Measurements from ENCODE around the gene ZNF385C. TPM values are rescaled to one million over a fixed set of nuclear protein-coding genes. Genes with fewer than 3 reads are reported as not detected.

The ZNF385C gene
- total RNA-seq, 1 donor from 2014 or later = not detected

DNA sequence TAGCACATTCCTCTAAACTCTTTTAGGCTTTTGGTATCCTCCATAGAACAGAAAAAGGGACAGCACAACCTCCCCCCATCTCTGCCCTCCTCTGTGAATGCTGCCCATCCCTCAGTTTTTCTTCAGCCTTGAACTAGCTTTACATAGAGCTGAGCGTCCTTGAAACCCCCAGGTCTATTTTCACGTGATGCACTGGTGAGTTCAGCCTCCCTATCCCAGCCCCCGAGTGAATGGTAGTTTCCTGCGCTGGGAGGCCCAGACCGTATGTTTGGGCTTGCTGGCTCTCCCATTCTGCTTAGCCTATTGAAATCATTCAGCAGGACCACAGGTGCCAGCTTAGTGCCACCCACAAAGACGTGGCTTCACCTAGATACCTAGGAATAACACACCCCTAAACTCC, 22.5 kb downstream of the ZNF385C start:
- intact Hi-C loops (cut with micrococcal nuclease) = no loop called here
- Mint-ChIP-seq H3K4me3 (no peak overlapping the region), H3K27me3 (ENCODE audit: insufficient read depth) (peaks cover 29% of the 10 kb centered on the region), H3K9me3 (no peaks in the 10 kb centered on the region), H3K27ac (no peak overlapping the region), H3K4me1 (ENCODE audit: low read depth) (peaks cover 11% of the 10 kb centered on the region), H3K36me3 (ENCODE audit: low read depth) (no peaks in the 10 kb centered on the region)
- DNase-seq (ENCODE audit: low spot score) = no peak

DNA sequence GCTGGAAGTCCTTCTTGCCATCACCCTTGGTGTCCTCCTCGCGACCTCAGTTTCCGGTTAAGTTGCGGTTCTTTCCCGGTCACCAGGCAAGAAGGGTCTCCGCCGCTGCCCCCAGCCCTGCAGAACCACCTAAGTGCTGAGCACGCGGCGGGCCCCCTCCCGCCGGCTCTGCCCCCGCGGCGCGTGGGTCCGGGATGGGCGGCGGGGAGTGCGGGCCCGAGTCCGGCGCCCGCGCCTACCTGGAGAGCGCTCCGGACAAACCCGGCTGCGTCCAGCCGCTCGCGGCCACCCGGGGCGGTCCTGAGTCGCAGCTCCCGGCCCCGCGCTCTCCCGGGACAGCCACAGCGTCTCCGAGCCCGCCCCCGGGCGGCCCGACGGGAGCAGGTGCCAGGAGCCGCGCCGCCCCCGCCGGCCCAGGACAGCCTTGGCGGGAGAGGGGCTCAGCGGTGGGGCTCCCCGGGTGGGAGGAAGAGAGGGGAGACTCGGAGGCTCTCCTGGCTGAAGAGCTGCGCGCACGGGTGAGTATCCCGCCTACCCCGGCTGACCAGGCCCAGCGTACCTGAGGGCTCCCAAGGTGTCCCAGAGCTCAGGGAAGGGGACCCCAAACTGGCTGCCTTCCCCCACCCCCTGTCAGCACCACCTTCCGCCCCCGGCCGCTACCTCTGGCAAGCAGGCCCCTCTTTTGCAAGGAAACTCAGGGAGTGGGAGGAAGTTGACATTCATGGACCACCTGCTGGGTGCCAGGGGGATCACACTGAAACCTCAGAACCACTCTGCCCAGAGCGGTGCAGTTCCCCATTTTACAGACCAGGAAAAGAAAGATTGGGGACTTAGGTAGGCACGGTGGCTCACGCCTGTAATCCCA, 25.7 kb downstream of the ZNF385C start:
- intact Hi-C loops (cut with micrococcal nuclease) = no loop called here
- Mint-ChIP-seq H3K9me3 (no peaks in the 10 kb centered on the region), H3K4me1 (ENCODE audit: low read depth) (peaks cover 11% of the 10 kb centered on the region), H3K36me3 (ENCODE audit: low read depth) (no peaks in the 10 kb centered on the region), H3K27me3 (ENCODE audit: insufficient read depth) (peaks cover 27% of the 10 kb centered on the region), H3K27ac (no peak overlapping the region), H3K4me3 (peak overlapping the region; percentile 11)
- DNase-seq (ENCODE audit: low spot score) = no peak

DNA sequence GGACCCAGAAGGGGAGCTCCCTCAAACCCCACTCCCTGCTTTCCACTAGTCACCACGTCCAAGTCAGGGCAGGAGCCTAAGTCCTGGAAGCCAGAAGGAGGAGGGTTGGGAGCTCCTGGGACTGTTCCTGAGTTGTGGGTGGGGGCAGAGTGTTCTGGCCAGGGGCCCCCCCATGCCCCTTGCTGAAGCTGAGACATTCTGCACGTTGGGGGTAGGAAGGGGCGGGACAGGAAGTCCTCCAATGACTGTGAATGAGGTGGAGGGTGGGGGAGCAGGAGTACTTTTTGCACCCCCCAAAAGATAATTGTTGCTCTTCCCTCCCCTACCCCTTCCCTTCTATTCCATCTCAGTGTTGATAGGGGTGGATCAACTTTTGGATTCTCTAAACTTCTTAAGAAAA, 26.5 kb downstream of the ZNF385C start:
- Mint-ChIP-seq H3K27me3 (ENCODE audit: insufficient read depth) (peaks cover 27% of the 10 kb centered on the region), H3K4me3 (peak overlapping the region; percentile 47)
- intact Hi-C loops (cut with micrococcal nuclease) = no loop called here

DNA sequence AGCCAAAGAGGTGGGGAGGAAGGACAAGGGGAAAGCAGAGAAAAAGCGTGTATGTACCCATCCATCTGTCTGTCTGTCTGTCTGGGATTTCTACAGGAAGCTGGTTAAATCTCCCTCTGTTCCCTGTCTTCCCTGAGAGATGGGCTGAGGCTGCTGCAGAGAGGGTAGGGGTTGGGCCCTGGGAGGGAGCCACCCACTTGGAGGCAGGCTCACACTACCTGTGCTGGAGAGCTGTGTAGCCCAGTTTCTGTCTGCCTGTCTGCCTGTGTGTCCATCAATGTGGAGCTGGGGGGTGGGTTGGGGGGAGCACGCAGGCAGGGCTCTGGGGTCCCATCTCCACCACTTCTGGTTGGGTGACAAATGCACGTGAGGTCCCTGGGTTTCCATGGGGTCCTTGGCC, 29.3 kb downstream of the ZNF385C start:
- Mint-ChIP-seq H3K27ac (no peak overlapping the region), H3K36me3 (ENCODE audit: low read depth) (no peaks in the 10 kb centered on the region), H3K4me1 (ENCODE audit: low read depth) (peaks cover 24% of the 10 kb centered on the region), H3K27me3 (ENCODE audit: insufficient read depth) (peaks cover 25% of the 10 kb centered on the region), H3K4me3 (no peak overlapping the region), H3K9me3 (no peaks in the 10 kb centered on the region)
- intact Hi-C loops (cut with micrococcal nuclease) = no loop called here
- no peak for DNase-seq (ENCODE audit: low spot score)

More for the DNA sequence above, 26.5 kb downstream of the ZNF385C start:
- Mint-ChIP-seq H3K9me3 (no peaks in the 10 kb centered on the region), H3K4me1 (ENCODE audit: low read depth) (peaks cover 11% of the 10 kb centered on the region), H3K36me3 (ENCODE audit: low read depth) (no peaks in the 10 kb centered on the region), H3K27ac (no peak overlapping the region)
- DNase-seq (ENCODE audit: low spot score) = no peak

DNA sequence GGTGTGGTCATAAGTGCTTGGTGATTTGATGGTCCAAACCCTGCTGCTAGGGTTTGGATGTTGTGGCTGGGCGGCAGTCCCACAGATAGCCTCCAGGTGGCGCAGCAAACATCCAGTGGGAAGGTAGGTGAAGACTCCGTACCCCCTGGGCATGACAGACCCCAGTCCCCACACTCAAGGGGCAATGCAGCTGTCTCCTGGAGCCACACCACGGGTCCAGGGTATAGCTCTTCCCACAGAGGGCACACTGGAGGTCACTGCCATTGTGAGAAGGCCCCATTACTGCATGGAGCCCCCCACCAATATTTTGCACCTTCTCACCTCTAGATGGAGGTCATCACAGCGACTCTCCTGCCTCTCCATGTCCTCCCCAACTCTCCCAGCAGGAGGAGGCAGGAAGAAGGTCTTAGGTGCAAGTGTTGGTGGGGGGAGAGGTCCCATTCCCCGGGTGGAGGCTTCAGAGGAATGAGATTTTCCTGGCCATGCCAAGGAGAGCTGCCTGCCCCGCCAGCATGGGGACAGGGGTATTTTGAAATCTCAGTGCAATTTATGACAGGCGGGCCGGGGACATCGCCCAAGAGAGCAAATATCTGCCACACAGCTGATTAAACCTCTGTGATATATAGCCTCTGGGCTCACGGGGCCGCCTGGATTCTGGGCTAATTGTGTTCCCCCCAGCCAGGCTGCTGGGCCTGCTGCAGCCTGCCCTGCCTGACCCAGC, 30.7 kb downstream of the ZNF385C start:
- H3K4me1 Mint-ChIP-seq (ENCODE audit: low read depth) = peaks cover 33% of the 10 kb centered on the region
- peaks cover 13% of the 10 kb centered on the region for H3K27me3 Mint-ChIP-seq (ENCODE audit: insufficient read depth)
- H3K27ac Mint-ChIP-seq = no peak overlapping the region
- H3K9me3 Mint-ChIP-seq = no peaks in the 10 kb centered on the region
- H3K4me3 Mint-ChIP-seq = no peak overlapping the region
- H3K36me3 Mint-ChIP-seq (ENCODE audit: low read depth) = no peaks in the 10 kb centered on the region
- intact Hi-C loops (cut with micrococcal nuclease) = loop anchor here (1.0 kb wide), 2 partner anchors 34 to 49 kb away; no protein-coding TSS in a partner anchor
- DNase-seq (ENCODE audit: low spot score) = peak; percentile 53

DNA sequence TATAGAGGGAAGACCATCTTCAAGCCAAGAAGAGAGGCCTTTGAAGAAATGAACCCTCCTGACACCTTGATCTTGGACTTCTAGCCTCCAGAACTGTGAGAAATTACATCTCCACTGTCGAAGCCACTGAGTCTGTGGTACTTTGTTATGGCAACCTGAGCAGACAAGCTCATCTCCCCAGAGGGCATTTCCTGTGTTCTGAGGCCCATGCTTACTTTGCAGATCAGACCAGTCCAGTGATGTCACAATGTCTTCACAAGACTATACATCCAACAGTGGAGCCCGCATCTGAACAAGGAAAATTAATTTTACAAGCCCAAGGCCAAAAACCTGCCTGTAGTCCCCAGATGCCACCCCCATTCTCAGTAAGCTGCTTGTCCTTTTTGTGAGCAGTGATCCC, 33.1 kb downstream of the ZNF385C start:
- Mint-ChIP-seq H3K4me1 (ENCODE audit: low read depth) (peaks cover 22% of the 10 kb centered on the region), H3K9me3 (no peaks in the 10 kb centered on the region), H3K27me3 (ENCODE audit: insufficient read depth) (peaks cover 3% of the 10 kb centered on the region), H3K36me3 (ENCODE audit: low read depth) (no peaks in the 10 kb centered on the region), H3K27ac (peak overlapping the region; percentile 40), H3K4me3 (no peak overlapping the region)
- intact Hi-C loops (cut with micrococcal nuclease) = no loop called here
- no peak for DNase-seq (ENCODE audit: low spot score)

DNA sequence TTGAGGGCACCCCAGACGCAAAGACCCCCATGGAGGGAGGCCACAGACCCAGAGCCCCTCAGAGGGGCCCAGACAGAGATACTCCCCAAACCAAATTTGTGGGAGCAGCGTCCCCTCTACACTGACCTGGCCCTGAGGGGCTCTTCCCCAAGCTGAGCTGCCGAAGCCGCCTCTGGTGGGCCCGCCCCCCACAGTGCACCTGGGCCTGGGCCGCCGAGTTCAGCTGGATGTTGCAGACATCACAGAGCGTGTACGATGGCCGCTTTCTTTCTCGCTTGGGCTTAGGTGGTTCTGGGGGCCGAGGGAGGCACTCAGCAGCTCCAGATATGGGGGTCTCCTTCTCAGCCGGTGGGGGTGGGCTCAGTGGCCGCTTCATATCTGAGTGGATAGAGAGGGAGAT, 35.6 kb downstream of the ZNF385C start:
- Mint-ChIP-seq H3K9me3 (no peaks in the 10 kb centered on the region), H3K4me1 (ENCODE audit: low read depth) (peaks cover 22% of the 10 kb centered on the region), H3K27ac (no peak overlapping the region), H3K4me3 (no peak overlapping the region), H3K36me3 (ENCODE audit: low read depth) (no peaks in the 10 kb centered on the region), H3K27me3 (ENCODE audit: insufficient read depth) (peaks cover 5% of the 10 kb centered on the region)
- intact Hi-C loops (cut with micrococcal nuclease) = no loop called here
- DNase-seq (ENCODE audit: low spot score) = no peak

DNA sequence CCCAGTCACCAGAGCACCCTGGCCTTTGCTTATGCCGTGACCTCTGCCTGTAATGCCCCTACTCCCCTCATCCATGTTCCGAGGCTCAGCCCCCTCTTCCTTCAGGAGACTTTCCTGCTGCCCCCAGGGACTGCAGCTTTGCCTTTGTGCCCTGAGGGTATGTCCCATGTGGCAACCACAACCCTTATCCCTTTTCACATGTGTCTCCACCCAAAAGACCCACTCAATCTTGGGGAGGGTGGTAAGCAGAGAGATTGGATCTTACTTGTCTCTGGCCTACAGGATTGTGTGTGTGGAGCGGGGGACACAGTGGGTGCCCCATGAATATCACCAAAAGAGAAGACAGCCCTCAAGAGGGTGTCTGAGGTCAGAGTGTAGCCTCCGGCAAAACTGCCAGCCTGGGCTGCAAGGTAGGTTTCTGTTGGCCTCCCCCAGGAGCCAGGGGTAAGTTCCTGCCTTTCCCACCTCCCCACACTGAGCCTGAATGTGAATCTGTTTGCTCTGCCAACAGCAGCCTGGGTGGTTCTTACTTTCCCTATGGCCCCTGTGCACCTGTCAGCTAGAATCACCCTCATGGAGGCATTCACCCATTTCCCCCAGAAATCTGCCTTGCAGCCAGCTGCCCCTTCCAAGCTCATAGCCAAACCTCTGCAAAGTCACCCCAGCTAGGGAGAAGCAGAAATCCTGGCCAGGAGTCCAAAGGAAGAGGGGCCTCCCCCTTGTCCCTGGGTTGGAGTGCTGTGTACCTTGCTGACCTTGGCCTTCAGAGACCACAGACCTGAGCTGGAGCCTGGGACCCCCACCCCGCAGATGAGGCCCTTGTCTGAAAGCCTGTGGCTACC, 36.4 kb downstream of the ZNF385C start:
- H3K27ac Mint-ChIP-seq = no peak overlapping the region
- no peak overlapping the region for H3K4me3 Mint-ChIP-seq
- intact Hi-C loops (cut with micrococcal nuclease) = no loop called here
- no peaks in the 10 kb centered on the region for H3K9me3 Mint-ChIP-seq
- peaks cover 5% of the 10 kb centered on the region for H3K27me3 Mint-ChIP-seq (ENCODE audit: insufficient read depth)
- H3K36me3 Mint-ChIP-seq (ENCODE audit: low read depth) = no peaks in the 10 kb centered on the region
- peaks cover 22% of the 10 kb centered on the region for H3K4me1 Mint-ChIP-seq (ENCODE audit: low read depth)
- no peak for DNase-seq (ENCODE audit: low spot score)

DNA sequence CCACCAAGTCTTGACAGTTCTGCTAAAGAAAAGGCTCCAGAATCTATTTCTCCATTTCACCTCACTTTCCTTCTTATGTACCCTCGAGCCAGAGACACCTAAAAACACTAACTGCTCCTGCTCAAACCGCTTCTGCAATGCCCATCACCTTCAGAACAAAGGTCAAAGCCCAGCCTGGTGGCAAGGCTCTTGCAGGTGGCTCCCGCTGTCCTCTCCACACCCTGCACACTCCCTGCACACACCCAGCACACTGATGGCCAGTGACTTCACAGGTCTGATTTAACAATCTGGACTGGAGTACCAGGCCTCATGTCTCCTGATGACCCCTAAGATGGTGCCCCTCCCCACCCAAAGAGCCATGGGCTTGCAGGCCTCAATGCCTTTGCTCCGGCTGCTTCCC, 38.0 kb downstream of the ZNF385C start:
- DNase-seq (ENCODE audit: low spot score) = no peak
- peaks cover 20% of the 10 kb centered on the region for H3K4me1 Mint-ChIP-seq (ENCODE audit: low read depth)
- H3K27me3 Mint-ChIP-seq (ENCODE audit: insufficient read depth) = peaks cover 5% of the 10 kb centered on the region
- no peak overlapping the region for H3K4me3 Mint-ChIP-seq
- H3K9me3 Mint-ChIP-seq = no peaks in the 10 kb centered on the region
- intact Hi-C loops (cut with micrococcal nuclease) = no loop called here
- no peak overlapping the region for H3K27ac Mint-ChIP-seq
- H3K36me3 Mint-ChIP-seq (ENCODE audit: low read depth) = no peaks in the 10 kb centered on the region

DNA sequence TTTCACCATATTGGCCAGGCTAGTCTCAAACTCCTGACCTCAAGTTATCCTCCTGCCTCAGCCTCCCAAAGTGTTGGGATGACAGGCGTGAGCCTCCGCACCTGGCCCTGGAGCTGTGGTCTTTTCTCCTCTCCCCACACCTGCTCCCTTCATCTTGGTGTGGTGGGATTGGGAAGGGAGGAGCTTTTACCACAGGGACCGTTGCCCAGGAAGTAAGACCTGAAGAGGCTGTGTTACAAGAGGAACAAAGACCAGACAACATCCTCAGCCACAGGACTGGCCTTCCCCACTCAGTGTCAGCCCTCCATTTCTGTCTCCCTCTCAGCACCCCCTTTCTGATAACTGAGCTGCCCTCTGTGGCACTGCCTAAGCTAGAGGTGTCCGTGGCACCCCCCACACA, 38.5 kb downstream of the ZNF385C start:
- no peak overlapping the region for H3K4me3 Mint-ChIP-seq
- intact Hi-C loops (cut with micrococcal nuclease) = no loop called here
- DNase-seq (ENCODE audit: low spot score) = no peak
- H3K27me3 Mint-ChIP-seq (ENCODE audit: insufficient read depth) = peaks cover 8% of the 10 kb centered on the region
- no peaks in the 10 kb centered on the region for H3K9me3 Mint-ChIP-seq
- peaks cover 17% of the 10 kb centered on the region for H3K4me1 Mint-ChIP-seq (ENCODE audit: low read depth)
- H3K27ac Mint-ChIP-seq = no peak overlapping the region
- H3K36me3 Mint-ChIP-seq (ENCODE audit: low read depth) = no peaks in the 10 kb centered on the region

DNA sequence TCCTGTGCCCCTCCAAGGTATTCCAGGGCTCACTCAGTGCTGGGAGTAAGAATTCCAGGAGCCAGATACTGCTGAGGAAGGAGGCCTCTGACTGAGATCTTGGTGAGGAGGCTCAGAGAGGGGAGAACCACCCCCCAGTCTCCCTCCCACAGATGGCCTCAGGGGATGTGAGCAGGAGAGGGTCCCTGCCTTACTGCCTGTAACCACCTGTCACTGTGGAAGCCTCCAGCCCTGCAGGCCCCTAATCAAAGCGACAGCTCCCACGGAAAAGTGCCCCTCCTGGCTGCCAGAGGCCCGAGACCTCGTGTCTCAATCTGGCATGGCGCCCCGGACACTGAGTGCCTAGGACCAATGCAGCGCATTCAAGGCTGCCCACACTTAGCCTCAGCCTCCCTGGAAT, 40.2 kb downstream of the ZNF385C start:
- no peaks in the 10 kb centered on the region for H3K4me1 Mint-ChIP-seq (ENCODE audit: low read depth)
- no peaks in the 10 kb centered on the region for H3K36me3 Mint-ChIP-seq (ENCODE audit: low read depth)
- DNase-seq (ENCODE audit: low spot score) = no peak
- H3K9me3 Mint-ChIP-seq = no peaks in the 10 kb centered on the region
- peaks cover 9% of the 10 kb centered on the region for H3K27me3 Mint-ChIP-seq (ENCODE audit: insufficient read depth)
- intact Hi-C loops (cut with micrococcal nuclease) = no loop called here
- H3K4me3 Mint-ChIP-seq = no peak overlapping the region
- no peak overlapping the region for H3K27ac Mint-ChIP-seq

DNA sequence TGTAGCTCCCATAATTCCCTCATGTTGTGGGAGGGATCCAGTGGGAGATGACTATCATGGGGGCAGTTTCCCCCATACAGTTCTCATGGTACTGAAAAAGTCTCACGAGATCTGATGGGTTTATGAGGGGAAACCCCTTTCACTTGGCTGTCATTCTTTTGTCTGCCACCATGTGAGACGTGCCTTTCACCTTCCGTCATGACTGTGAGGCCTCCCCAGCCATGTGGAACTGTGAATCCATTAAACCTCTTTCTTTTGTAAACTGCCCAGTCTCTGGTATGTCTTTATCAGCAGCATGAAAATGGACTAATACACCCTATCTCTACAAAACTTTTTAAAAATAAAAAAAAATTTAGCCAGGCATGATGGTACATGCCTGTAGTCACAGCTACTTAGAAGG, 41.6 kb downstream of the ZNF385C start:
- no peak overlapping the region for H3K27ac Mint-ChIP-seq
- DNase-seq (ENCODE audit: low spot score) = no peak
- peaks cover 23% of the 10 kb centered on the region for H3K27me3 Mint-ChIP-seq (ENCODE audit: insufficient read depth)
- H3K36me3 Mint-ChIP-seq (ENCODE audit: low read depth) = no peaks in the 10 kb centered on the region
- no peaks in the 10 kb centered on the region for H3K4me1 Mint-ChIP-seq (ENCODE audit: low read depth)
- H3K9me3 Mint-ChIP-seq = no peaks in the 10 kb centered on the region
- H3K4me3 Mint-ChIP-seq = no peak overlapping the region
- intact Hi-C loops (cut with micrococcal nuclease) = no loop called here

DNA sequence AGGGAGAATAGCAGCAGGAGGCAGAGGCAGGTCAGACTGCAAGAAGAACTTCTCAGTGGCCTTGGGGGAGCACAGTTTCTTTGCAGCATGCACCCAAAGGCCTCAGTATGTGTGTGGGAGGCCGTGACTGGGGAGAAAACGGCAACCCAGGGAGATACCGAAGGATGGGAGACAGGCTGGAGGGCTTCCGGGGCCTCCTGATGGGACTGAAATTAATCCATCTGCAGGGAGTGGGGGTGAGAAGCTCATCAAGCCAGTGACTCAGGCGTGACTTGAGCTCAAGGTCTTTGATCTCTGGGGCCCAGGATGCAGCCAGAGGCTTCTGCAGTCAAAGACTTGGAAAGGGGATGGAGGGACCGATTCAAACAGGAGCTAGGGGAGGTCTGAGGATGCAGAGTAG, 42.8 kb downstream of the ZNF385C start:
- Mint-ChIP-seq H3K9me3 (no peaks in the 10 kb centered on the region), H3K27me3 (ENCODE audit: insufficient read depth) (peaks cover 33% of the 10 kb centered on the region), H3K4me1 (ENCODE audit: low read depth) (peaks cover 7% of the 10 kb centered on the region), H3K36me3 (ENCODE audit: low read depth) (no peaks in the 10 kb centered on the region), H3K27ac (no peak overlapping the region), H3K4me3 (no peak overlapping the region)
- no peak for DNase-seq (ENCODE audit: low spot score)
- intact Hi-C loops (cut with micrococcal nuclease) = no loop called here

Measured in activated T-helper 1 cell treated with anti-CD3 and anti-CD28 coated beads, Interleukin-12 subunit alpha, Interleukin-12 subunit beta, Interleukin-2, Interleukin-4 antibody, amounts not matched to agents 30 ng/mL and 10 ng/mL and 1 ng/mL, durations not matched to agents 14 hours and 24 hours and 36 hours (primary cell).